Measurements from ENCODE around the gene RARS2. TPM values are rescaled to one million over a fixed set of nuclear protein-coding genes. Genes with fewer than 3 reads are reported as not detected.

The RARS2 gene
- total RNA-seq, 4 donors from 2014 or later, result 14.1 to 19.9 (median 17.6) TPM

- intact Hi-C loops (cut with DNase I), result no loop called here
- DNase-seq (ENCODE audit: extremely low spot score), result no peak
- no peak for TF ChIP-seq POLR2AphosphoS5 (IDR thresholded peaks at IDR 0.05)
- no peak for TF ChIP-seq EP300 (IDR thresholded peaks at IDR 0.05)
- TF ChIP-seq CTCF (IDR thresholded peaks at IDR 0.05), result no peak
- Histone ChIP-seq H3K36me3 (peaks cover 57 to 95% (median 85%) of the 10 kb centered on the region in 4 donors), H3K4me1 (no peaks in the 10 kb centered on the region), H3K9me3 (no peaks in the 10 kb centered on the region), H3K27me3 (no peaks in the 10 kb centered on the region), H3K4me3 (no peak overlapping the region), H3K27ac (replicated peaks in 1 of 4) (no peak overlapping the region)
- WGBS, result 67% methylated on average over 2 of the region's 2 CpGs
Measured at GRCh38 chr6:87514831-87515230, 75.0 kb downstream of the RARS2 start.

GRCh38 chr6:87504441-87504840 is 85.3 kb downstream of the RARS2 start:
- TF ChIP-seq CTCF (IDR thresholded peaks at IDR 0.05) (no peak), POLR2AphosphoS5 (IDR thresholded peaks at IDR 0.05) (no peak), EP300 (IDR thresholded peaks at IDR 0.05) (no peak), POLR2A (IDR thresholded peaks at IDR 0.05; ENCODE audit: low read depth) (no peak)
- WGBS, result 31% methylated on average over 1 of the region's 1 CpG
- Histone ChIP-seq H3K36me3 (peaks cover 0 to 62% (median 42%) of the 10 kb centered on the region in 4 donors), H3K27me3 (no peaks in the 10 kb centered on the region), H3K9me3 (no peaks in the 10 kb centered on the region), H3K4me3 (no peak overlapping the region), H3K27ac (replicated peaks in 1 of 4) (peak overlapping the region in 1 of 4 donors; percentile 6), H3K4me1 (peaks cover 0 to 15% (median 5%) of the 10 kb centered on the region in 4 donors)
- DNase-seq (ENCODE audit: extremely low spot score), result no peak
- intact Hi-C loops (cut with DNase I), result no loop called here

GRCh38 chr6:87501809-87502572 is 87.8 kb downstream of the RARS2 start:
- peaks cover 0 to 54% (median 29%) of the 10 kb centered on the region in 4 donors for H3K36me3 ChIP-seq
- H3K9me3 ChIP-seq, result no peaks in the 10 kb centered on the region
- intact Hi-C loops (cut with DNase I), result no loop called here
- peaks cover 0 to 15% (median 5%) of the 10 kb centered on the region in 4 donors for H3K4me1 ChIP-seq
- TF ChIP-seq POLR2AphosphoS5 (IDR thresholded peaks at IDR 0.05) (no peak), EP300 (IDR thresholded peaks at IDR 0.05) (no peak), POLR2A (IDR thresholded peaks at IDR 0.05; ENCODE audit: low read depth) (no peak), CTCF (IDR thresholded peaks at IDR 0.05) (no peak)
- no peaks in the 10 kb centered on the region for H3K27me3 ChIP-seq
- H3K27ac ChIP-seq (replicated peaks in 1 of 4), result no peak overlapping the region
- no peak for DNase-seq (ENCODE audit: extremely low spot score)
- H3K4me3 ChIP-seq, result no peak overlapping the region
- WGBS, result 89% methylated on average over 6 of the region's 6 CpGs

- Histone ChIP-seq H3K4me3 (no peak overlapping the region), H3K27me3 (no peaks in the 10 kb centered on the region), H3K36me3 (peaks cover 0 to 28% (median 17%) of the 10 kb centered on the region in 4 donors), H3K27ac (replicated peaks in 1 of 4) (no peak overlapping the region), H3K4me1 (no peaks in the 10 kb centered on the region), H3K9me3 (no peaks in the 10 kb centered on the region)
- no peak for TF ChIP-seq POLR2AphosphoS5 (IDR thresholded peaks at IDR 0.05)
- no peak for TF ChIP-seq CTCF (IDR thresholded peaks at IDR 0.05)
- no peak for TF ChIP-seq POLR2A (IDR thresholded peaks at IDR 0.05; ENCODE audit: low read depth)
- no peak for TF ChIP-seq EP300 (IDR thresholded peaks at IDR 0.05)
- no peak for DNase-seq (ENCODE audit: extremely low spot score)
- intact Hi-C loops (cut with DNase I), result no loop called here
Measured at GRCh38 chr6:87498048-87498447, 91.7 kb downstream of the RARS2 start.
